Cardiac muscle cell (in vitro differentiated cells and primary cell): ENCODE measurements around the gene PITPNB. TPM values are rescaled to one million over a fixed set of nuclear protein-coding genes. Genes with fewer than 3 reads are reported as not detected.

Experiments used
- DNase-seq, 2 donors: peaks; one replicate each; pipeline versions ENCODE4 v3.0.0 to v3.0.0-alpha.2; 2010 to 2017; ENCODE audit warnings: low read depth in 1 of 2, low spot score in 1 of 2
- H3K27ac ChIP-seq: fragments of 200-600 bp; sonication (generic); 2 replicates; pipeline ENCODE4 v1.5.1; 2016
- H3K27me3 ChIP-seq: fragments of 200-600 bp; sonication (generic); 2 replicates; pipeline ENCODE4 v1.6.0; 2016; ENCODE audit warnings: control low read depth
- H3K36me3 ChIP-seq: fragments of 200-600 bp; sonication (generic); 2 replicates; pipeline ENCODE4 v1.5.1; 2016; ENCODE audit warnings: control low read depth
- H3K4me1 ChIP-seq: fragments of 200-600 bp; sonication (generic); 2 replicates; pipeline ENCODE4 v1.8.1; 2017; ENCODE audit warnings: low read depth, mild to moderate bottlenecking, mixed run types
- H3K4me3 ChIP-seq: fragments of 200-600 bp; sonication (generic); 2 replicates; pipeline ENCODE4 v1.5.1; 2016; ENCODE audit warnings: mild to moderate bottlenecking
- H3K9me3 ChIP-seq: fragments of 200-600 bp; sonication (generic); 2 replicates; pipeline ENCODE4 v1.5.1; 2017; ENCODE audit warnings: low read depth, mild to moderate bottlenecking, control low read depth
- polyA plus RNA-seq: library from polyadenylated mRNA; unstranded; fragments of >200 nt; fragmentation: Nextera tagmentation; extraction: Ambion mirVana; gene quantifications from 2 replicates; pipeline ENCODE4 v1.2.1, GENCODE V29; 2016
- total RNA-seq: library from RNA; depleted of rRNA; stranded (reverse); fragments of >200 nt; gene quantifications from 2 replicates; pipeline ENCODE4 v1.2.3, GENCODE V29; 2016
- TF ChIP-seq, protein P1 (sequence below): IDR thresholded peaks from 2 replicates; pipeline ENCODE4 v1.5.1; 2012; ENCODE audit warnings: low read depth, mild to moderate bottlenecking, low read length

PITPNB gene
- total and polyA plus RNA-seq, 2 experiments from 2014 or later = 73.2 to 131 TPM

DNA sequence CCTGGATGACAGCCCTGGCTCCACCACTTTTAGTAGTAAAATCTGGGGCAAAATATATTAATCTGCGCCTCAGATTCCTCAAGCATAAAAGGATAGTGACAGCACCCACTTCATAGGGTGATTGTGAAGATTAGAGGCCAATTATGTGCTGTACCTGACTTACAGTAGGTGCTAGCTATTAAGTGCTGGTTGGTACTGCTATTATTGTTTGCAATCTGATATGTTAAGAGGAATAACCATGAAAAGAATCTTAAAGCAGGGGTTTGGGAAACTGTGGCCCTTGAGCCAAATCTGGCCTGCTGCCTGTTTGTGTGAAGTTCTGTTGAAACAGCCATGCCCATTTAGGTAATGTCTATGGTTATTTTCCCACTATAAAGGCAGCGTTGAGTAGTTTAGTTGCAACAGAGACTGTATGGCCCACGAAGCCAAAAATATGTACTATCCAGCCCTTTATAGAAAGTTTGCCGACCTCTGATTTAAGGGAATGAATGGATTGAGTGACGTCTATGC lies 72.8 kb downstream of the PITPNB start:
- no peak overlapping the region for H3K27ac ChIP-seq
- TF ChIP-seq, protein P1, sequence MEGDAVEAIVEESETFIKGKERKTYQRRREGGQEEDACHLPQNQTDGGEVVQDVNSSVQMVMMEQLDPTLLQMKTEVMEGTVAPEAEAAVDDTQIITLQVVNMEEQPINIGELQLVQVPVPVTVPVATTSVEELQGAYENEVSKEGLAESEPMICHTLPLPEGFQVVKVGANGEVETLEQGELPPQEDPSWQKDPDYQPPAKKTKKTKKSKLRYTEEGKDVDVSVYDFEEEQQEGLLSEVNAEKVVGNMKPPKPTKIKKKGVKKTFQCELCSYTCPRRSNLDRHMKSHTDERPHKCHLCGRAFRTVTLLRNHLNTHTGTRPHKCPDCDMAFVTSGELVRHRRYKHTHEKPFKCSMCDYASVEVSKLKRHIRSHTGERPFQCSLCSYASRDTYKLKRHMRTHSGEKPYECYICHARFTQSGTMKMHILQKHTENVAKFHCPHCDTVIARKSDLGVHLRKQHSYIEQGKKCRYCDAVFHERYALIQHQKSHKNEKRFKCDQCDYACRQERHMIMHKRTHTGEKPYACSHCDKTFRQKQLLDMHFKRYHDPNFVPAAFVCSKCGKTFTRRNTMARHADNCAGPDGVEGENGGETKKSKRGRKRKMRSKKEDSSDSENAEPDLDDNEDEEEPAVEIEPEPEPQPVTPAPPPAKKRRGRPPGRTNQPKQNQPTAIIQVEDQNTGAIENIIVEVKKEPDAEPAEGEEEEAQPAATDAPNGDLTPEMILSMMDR = no peak
- no peak overlapping the region for H3K4me3 ChIP-seq
- H3K9me3 ChIP-seq = no peaks in the 10 kb centered on the region
- H3K27me3 ChIP-seq = no peaks in the 10 kb centered on the region
- peaks cover 57% of the 10 kb centered on the region for H3K4me1 ChIP-seq
- peaks cover 12% of the 10 kb centered on the region for H3K36me3 ChIP-seq
- DNase-seq = no peak

DNA sequence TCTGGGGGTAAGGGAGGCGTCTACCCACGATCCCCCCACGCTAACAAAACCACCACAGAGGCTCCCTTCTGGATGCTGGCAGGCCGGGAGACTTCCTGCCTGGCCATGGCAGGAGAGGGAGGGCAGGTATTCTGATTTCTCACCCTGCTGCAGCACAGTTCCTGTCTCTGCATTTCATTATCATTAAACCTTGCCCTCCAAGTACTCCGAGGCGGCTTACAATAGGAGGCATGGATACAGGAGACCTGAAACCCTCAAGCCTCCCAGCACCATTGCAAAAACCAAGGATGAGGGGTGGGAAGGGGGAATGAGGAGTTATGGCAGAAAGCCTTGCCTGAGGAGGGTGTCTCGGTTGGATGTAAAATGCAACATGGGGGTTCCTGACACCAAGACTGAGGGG lies 73.4 kb downstream of the PITPNB start:
- H3K4me1 ChIP-seq = peaks cover 57% of the 10 kb centered on the region
- no peak overlapping the region for H3K4me3 ChIP-seq
- TF ChIP-seq, protein P1 = no peak
- H3K27ac ChIP-seq = peak overlapping the region; percentile 69
- H3K9me3 ChIP-seq = no peaks in the 10 kb centered on the region
- no peaks in the 10 kb centered on the region for H3K27me3 ChIP-seq
- no peak for DNase-seq
- H3K36me3 ChIP-seq = peaks cover 6% of the 10 kb centered on the region

DNA sequence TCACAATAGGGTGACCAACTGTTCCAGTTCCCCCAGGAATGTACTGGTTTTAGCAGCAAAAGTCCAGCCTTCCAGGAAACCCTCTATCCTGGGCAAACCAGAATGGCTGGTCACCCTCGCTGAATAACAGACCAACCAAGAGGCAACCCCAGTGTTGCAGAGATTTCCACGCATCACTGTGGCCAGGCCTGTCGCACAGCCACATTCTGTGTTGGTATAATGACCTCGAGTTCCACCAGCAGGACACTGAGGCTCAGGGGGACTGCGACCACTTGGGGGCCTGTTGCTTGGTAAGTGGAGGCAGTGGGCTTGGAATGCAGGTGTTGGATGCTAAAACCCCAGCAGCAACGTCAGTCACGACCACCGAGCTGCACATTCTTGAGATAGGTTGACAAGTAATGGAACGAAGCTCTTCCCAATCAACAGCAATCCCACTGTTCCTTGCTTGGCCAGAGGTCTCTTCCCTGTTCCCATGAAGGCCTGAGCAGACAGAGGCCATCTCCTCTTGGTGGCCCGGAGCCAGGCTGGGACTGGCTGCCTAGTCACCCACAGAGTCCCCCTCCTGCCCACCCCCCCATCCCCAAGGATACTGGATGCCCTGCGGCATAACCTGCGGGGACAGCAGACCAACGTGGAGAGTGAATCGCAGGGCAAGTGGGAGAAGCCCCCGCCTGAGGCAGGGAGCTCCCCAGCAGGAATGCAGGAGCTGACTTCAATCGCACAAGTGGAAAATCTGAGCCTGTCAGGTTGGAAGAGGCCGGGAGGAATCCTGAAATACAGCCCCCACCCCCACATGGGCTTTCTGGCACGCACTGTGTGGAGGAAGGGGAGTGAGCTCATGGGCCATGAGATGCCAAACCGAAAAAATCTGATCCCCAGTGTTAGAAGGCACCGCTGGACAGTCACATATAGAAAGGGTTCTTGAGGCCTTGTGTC lies 74.1 kb downstream of the PITPNB start:
- Histone ChIP-seq H3K36me3 (peaks cover 3% of the 10 kb centered on the region), H3K27me3 (no peaks in the 10 kb centered on the region), H3K9me3 (no peaks in the 10 kb centered on the region), H3K4me3 (no peak overlapping the region), H3K4me1 (peaks cover 52% of the 10 kb centered on the region), H3K27ac (peak overlapping the region; percentile 69)
- TF ChIP-seq, protein P1 = no peak
- DNase-seq = peak in 1 of 2 donors; percentile 50

DNA sequence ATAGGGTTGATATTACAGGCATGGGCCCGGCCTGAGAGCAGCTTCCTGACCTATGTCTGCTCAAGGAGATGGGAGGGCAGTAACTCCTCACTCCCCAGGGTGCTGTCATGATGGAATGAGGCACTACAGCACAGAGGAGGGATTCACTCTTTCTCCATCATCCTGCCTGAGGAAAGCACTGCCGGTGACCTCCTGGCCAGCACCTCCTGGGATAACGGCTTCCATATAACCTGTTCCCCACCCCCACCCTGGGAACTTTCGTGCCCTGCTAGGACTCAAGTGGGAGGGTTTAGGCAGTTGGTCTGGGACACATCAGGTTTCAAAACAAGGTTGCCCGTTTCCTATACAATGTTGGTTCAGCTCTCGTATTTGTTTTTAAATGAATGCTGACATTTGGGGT lies 74.8 kb downstream of the PITPNB start:
- H3K9me3 ChIP-seq = no peaks in the 10 kb centered on the region
- DNase-seq = no peak
- peak overlapping the region; percentile 69 for H3K27ac ChIP-seq
- no peak overlapping the region for H3K4me3 ChIP-seq
- TF ChIP-seq, protein P1 = no peak
- peaks cover 52% of the 10 kb centered on the region for H3K4me1 ChIP-seq
- H3K36me3 ChIP-seq = no peaks in the 10 kb centered on the region
- no peaks in the 10 kb centered on the region for H3K27me3 ChIP-seq

DNA sequence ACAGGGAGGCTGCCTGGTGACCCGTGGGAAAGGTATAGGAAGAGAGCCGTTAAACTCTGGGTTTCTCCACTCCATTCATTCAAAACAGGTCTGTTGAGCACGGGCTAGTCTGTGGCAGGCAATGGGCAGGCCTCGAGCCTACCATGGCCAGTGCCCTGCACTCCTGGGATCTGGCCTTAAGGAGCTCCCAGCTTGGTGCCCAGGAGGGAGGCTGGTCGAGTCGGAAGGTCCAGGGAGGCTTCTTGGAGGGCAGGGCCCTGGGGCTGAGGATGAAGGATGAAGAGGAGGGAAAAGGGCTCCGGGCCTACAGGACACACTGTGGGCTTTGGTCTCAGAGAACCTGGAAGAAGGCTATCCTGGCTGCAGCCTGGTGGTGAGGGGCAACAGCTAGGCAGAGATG lies 75.6 kb downstream of the PITPNB start:
- Histone ChIP-seq H3K36me3 (no peaks in the 10 kb centered on the region), H3K4me3 (no peak overlapping the region), H3K4me1 (peaks cover 52% of the 10 kb centered on the region), H3K9me3 (no peaks in the 10 kb centered on the region), H3K27ac (no peak overlapping the region), H3K27me3 (no peaks in the 10 kb centered on the region)
- DNase-seq = no peak
- TF ChIP-seq, protein P1 = no peak
